Activated T-helper 1 cell treated with Interleukin-2 at 50 U/mL for 16 hours (primary cell): ENCODE results near the gene SORD.

ENCODE experiments used
- DNase-seq: peaks from one replicate; pipeline ENCODE4 v3.0.0-alpha.2; 2020; ENCODE audit warnings: low read depth

SORD gene

DNA sequence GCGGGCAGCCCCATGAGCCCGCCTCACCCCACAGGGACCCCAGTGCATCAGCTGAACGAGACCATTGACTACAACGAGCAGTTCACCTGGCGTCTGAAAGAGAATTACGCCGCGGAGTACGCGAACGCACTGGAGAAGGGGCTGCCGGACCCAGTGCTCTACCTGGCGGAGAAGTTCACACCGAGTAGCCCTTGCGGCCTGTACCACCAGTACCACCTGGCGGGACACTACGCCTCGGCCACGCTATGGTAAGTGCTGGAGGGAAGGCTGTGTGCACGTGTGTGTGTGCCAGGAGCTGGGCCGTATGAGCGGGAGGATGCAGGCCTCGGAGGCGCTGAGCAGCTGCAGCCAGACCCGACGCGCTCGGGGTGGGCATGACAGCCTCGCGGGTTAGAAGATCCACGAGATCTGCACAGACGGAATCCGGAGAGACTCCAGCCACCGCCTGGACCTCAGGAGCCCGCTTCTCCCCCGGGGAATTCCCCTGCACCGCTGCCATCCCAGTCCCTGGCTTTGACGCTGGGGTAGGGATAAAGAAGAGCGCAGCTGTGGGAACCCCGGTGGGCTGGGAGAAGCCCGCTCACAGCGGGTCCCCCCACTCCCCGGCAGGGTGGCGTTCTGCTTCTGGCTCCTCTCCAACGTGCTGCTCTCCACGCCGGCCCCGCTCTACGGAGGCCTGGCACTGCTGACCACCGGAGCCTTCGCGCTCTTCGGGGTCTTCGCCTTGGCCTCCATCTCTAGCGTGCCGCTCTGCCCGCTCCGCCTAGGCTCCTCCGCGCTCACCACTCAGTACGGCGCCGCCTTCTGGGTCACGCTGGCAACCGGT lies 93.7 kb downstream of the SORD start:
- DNase-seq, result no peak

DNA sequence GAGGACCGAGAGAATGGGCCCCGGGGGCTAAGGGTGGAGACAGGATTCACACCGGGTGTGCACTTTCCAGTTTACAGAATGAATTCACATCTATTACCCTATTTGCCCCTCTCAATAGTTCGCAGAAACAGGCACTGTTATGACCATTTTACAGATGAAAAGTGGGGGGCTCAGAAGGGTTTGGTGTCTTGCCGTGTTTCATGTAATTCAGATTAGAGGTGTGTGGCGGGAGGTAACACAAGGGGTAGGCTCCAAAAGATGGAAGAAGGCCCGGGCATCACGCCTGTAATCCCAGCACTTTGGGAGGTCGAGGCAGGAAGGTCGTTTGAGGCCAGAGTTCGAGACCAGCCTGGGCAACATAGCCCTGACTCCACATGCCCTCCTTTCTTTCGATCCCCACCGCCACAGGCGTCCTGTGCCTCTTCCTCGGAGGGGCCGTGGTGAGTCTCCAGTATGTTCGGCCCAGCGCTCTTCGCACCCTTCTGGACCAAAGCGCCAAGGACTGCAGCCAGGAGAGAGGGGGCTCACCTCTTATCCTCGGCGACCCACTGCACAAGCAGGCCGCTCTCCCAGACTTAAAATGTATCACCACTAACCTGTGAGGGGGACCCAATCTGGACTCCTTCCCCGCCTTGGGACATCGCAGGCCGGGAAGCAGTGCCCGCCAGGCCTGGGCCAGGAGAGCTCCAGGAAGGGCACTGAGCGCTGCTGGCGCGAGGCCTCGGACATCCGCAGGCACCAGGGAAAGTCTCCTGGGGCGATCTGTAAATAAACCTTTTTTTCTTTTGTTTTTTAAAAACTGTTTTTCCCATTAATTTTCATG lies 94.5 kb downstream of the SORD start:
- DNase-seq, result no peak

DNA sequence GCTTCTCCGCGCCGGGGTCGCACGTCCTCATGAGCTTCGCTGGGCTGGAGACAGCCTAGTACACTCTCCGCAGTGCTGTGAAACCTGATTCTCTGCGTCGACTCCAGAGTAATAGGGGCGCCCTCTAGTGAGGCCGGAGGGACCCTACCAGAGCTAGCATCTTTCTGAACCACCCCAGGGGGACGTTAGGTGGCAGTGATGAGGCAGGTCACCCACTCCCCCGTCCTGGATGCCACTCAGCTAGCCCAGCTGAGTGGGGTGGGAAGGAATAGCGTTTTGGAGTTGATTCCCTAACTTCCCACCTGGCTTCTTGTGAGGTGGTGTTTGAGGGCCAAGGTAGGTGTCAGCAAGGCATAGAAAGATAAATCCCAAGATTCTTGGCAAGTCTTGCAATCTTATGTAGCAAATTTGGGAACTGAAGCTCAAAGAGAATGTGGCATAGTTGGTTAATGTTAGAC lies 95.2 kb downstream of the SORD start:
- peak; percentile 67 for DNase-seq

DNA sequence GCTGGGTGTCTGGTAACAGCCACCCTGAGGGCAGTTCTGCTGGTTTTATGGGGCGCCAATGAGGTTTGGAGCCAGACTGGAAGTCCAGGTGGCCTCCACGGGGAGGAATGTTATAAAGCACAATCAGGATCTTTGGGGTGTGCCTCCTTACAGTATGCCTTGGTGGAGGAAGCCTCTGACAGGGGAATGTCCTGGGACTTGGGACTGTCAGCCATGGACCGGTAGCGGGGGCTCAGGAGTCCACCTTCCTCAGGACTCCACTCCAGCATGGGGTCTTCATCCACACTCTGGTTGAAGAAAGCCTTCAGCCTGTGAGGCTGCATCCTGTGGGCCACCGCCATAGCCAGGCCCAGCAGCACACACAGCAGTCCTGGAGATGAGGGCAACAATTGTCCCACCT lies 96.0 kb downstream of the SORD start:
- no peak for DNase-seq

DNA sequence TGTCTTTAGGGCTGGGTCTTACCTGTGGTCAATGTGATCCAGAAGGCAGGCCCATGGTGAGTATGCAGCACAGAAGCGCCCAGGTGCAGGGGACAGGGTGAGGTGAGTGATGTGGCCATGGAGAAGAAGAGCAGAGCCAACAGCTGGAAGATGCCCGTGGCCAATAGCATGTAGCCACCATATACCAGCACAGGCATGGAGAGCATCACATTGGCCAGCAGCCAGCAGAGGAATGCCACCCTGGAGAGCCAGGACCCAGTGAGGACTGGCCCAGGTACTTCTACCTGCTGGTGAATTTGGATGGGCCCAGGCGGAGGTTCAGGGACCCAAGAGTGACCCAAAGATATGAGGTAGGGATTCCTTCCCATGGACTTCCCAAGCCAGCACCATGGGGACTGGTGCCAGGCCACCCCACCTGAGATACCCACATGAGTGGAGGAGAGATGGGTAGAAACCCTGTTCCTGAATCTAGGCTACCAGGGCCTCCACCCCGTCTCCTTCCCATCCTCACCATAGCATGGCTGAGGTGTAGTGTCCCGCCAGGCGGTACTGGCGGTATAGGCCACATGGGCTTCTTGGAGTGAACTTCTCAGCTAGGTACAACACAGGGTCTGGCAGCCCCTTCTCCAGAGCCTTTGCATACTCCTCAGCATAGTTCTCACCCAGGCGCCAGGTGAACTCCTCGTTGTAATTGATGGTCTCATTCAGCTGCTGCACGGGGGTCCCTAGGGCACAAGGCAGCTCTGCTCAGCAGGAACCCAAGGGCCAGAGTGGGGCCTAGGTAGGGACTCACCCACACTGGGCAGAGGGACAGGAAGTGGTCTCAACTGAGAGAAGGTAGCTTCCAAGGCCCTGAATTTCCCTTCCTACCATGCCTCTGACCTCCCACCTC lies 97.3 kb downstream of the SORD start:
- no peak for DNase-seq

DNA sequence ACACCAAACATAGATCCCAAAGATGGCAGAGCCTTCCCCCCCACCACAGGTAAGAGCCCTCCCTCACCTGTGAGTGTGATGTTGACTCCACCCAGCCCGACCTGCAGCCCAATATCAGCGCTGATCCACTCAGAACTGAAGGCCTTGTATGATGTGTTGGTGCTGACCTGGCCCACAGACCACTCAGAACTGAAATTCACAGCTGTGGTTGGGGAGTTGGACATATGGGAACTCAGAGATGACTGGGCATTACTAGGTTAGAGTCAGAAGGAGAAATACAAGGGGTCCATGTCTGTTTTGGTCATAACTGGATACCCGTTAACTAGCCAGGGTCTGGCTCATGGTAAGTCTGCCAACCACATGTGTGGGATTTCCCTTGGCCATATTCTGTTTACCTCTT lies 98.0 kb downstream of the SORD start:
- no peak for DNase-seq

DNA sequence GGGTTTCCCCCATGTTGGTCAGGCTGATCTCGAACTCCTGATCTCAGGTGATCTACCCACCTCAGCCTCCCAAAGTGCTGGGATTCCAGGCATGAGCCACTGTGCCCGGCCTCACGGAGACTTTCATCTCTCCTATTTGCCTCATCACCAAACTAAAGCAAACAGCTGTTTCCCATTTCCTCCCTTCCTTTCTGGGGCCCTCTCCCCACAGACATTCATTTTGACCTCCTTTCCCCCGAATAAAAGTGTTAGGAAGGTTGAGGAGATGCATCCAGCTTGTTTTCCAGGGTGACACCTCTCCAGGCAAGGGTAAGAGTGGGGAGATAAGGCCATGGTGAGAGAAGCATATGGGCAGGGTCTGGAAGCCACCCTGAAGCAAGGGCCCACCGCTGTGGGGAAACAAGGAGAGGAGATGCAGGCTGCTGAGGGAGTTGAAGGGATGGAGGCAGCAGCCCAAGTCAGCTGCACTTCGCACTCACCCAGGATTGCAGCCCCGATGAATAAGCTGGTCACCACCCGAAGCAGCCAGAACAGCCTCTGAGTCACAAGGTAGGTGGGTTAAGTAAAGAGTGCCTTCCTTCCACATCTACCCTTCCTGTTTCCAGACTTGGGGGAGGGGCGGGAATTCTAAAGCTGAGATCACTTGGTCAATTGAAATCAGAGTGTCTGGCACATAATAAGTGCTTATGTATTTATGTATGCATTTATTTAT lies 98.9 kb downstream of the SORD start:
- no peak for DNase-seq

DNA sequence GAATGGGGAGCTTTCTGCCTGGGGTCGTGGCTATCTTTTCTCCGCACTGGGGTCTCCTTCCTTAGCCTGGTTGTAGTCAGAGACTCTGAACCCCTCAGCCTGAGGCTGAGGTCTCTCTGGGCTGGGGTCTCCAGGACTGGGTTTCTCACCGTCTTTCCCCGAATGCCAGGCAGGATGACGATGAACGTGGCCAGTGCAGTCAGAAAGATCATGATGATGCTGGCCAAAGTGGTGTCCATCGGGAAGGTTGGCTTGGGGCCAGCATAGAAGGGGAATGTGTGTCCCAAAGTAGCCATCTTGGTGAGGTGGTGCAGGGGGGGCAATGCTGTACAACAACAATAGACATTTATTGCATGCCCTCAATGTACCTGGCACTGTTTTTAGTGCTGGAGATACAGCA lies 99.7 kb downstream of the SORD start:
- DNase-seq, result no peak

DNA sequence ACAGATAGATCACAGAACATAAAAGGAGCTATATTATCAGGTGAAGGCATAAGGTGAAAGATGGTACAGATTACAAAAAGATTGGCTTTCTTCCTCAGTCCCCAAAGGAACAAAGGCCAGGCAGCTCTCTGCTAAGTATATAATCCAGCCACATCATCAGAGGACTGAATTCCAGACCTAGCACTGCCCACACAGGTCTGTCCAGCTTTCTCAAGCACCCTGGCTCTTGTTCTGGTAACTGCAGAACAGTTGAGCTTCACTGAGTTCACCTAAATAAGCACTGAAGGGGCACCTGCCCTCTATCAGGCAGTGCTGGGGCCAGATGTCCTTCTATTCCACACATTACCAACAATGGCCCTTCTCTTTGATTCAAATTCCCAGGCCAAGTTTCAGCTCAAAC lies 100.4 kb downstream of the SORD start:
- no peak for DNase-seq

DNA sequence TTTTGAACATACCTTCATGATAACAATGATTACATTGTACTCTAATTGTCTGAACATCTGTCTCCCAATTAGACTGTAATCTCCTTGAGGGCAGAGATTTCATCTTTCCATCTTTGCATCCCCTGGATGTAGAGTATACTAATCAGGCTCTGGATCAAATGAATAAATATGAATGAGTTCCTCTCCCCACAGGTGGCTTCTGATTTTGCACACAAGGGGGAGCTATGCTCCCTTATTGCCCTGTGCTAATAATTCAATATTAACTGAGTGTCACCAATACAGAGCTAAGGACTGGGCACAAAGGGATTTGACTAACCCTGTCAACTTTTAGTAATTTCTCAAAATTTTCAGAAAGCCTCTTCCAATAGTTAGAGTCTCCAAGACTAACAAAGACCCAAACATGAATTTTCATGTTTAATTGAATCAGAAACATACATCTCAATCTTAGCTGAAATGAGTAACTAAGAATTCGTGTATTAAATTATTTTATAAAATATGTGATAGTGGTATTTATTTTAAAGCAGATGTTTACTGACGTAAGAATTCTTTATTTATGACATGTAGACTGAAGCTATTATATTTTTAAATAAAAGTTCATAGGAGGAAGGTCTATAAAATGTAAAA lies 103.7 kb downstream of the SORD start:
- no peak for DNase-seq
